Smooth muscle cell (in vitro differentiated cells): ENCODE data around the gene STK25. TPM values are rescaled to one million over a fixed set of nuclear protein-coding genes. Genes with fewer than 3 reads are reported as not detected.

Experiments used
- DNase-seq: peaks from one replicate; lab custom pipeline; 2025; ENCODE audit not compliant: unreplicated experiment; lab: John Stamatoyannopoulos, UW
- H2AFZ ChIP-seq: fragments of 200-600 bp; sonication (generic); 2 replicates; pipeline ENCODE4 v1.6.0; 2016; ENCODE audit warnings: antibody characterized with exemption, low read depth, mild to moderate bottlenecking
- H3F3A ChIP-seq: fragments of 200-600 bp; sonication (generic); 2 replicates; pipeline ENCODE4 v1.6.0; 2017; ENCODE audit warnings: antibody characterized with exemption, low read depth
- H3K27ac ChIP-seq: fragments of 200-600 bp; sonication (generic); 2 replicates; pipeline ENCODE4 v1.5.1; 2016; ENCODE audit warnings: low read depth, mild to moderate bottlenecking
- H3K27me3 ChIP-seq: fragments of 200-600 bp; sonication (generic); 2 replicates; pipeline ENCODE4 v1.6.1; 2016; ENCODE audit warnings: low read depth, mild to moderate bottlenecking
- H3K36me3 ChIP-seq: fragments of 200-600 bp; sonication (generic); 2 replicates; pipeline ENCODE4 v1.5.1; 2016; ENCODE audit warnings: low read depth
- H3K4me1 ChIP-seq: fragments of 200-600 bp; sonication (generic); 2 replicates; pipeline ENCODE4 v1.5.1; 2016; ENCODE audit warnings: low read depth
- H3K4me2 ChIP-seq: fragments of 200-600 bp; sonication (generic); 2 replicates; pipeline ENCODE4 v1.6.0; 2016; ENCODE audit warnings: mild to moderate bottlenecking
- H3K4me3 ChIP-seq: fragments of 200-600 bp; sonication (generic); 2 replicates; pipeline ENCODE4 v1.5.1; 2016; ENCODE audit warnings: mild to moderate bottlenecking
- H3K79me2 ChIP-seq: fragments of 200-600 bp; sonication (generic); 2 replicates; pipeline ENCODE4 v1.6.0; 2016; ENCODE audit warnings: low read depth, mild to moderate bottlenecking
- H3K9ac ChIP-seq: fragments of 200-600 bp; sonication (generic); 2 replicates; pipeline ENCODE4 v1.6.0; 2016; ENCODE audit warnings: low read depth
- H3K9me3 ChIP-seq: fragments of 200-600 bp; sonication (generic); replicated peaks from 2 replicates; pipeline ENCODE4 v1.5.1; 2016; ENCODE audit warnings: low read depth
- H4K20me1 ChIP-seq: fragments of 200-600 bp; sonication (generic); 2 replicates; pipeline ENCODE4 v1.6.0; 2016; ENCODE audit warnings: low read depth
- CTCF ChIP-seq: fragments of 200-600 bp; sonication (generic); IDR thresholded peaks from 2 replicates; pipeline ENCODE4 v1.5.1; 2017; ENCODE audit warnings: borderline replicate concordance, mild to moderate bottlenecking, antibody characterized with exemption; ENCODE audit not compliant: insufficient read depth, poor library complexity, severe bottlenecking
- WGBS: methylation state at CpG from one replicate; pipeline ENCODE4 v1.1.7; 2016; ENCODE audit warnings: low lambda C conversion rate; 5-methylcytosine and 5-hydroxymethylcytosine counted together
- polyA plus RNA-seq: library from polyadenylated mRNA; unstranded; fragments of >200 nt; fragmentation: Nextera tagmentation; extraction: Ambion mirVana; gene quantifications from 2 replicates; pipeline ENCODE4 v1.2.1, GENCODE V29; 2016
- total RNA-seq: library from RNA; depleted of rRNA; stranded (reverse); fragments of >200 nt; gene quantifications from 2 replicates; pipeline ENCODE4 v1.2.3, GENCODE V29; 2014

Gene STK25
- total and polyA plus RNA-seq, 2 experiments from 2014 or later, result 200 to 212 TPM

GRCh38 chr2:241548451-241548835 lies 40.1 kb upstream of the STK25 start:
- H4K20me1 ChIP-seq, result no peaks in the 10 kb centered on the region
- peaks cover 7% of the 10 kb centered on the region for H3K4me1 ChIP-seq
- H3K9ac ChIP-seq, result no peak overlapping the region
- no peak for TF ChIP-seq CTCF
- H3K27me3 ChIP-seq, result no peaks in the 10 kb centered on the region
- DNase-seq, result no peak
- no peaks in the 10 kb centered on the region for H3K36me3 ChIP-seq
- H3K4me2 ChIP-seq, result no peak overlapping the region
- peak overlapping the region; percentile 22 for H3K27ac ChIP-seq
- 98% methylated on average over 3 of the region's 3 CpGs for WGBS
- no peaks in the 10 kb centered on the region for H3K9me3 ChIP-seq
- no peak overlapping the region for H2AFZ ChIP-seq
- H3K4me3 ChIP-seq, result no peak overlapping the region
- peaks cover 7% of the 10 kb centered on the region for H3F3A ChIP-seq
- no peaks in the 10 kb centered on the region for H3K79me2 ChIP-seq

- Histone ChIP-seq H3K9me3 (no peaks in the 10 kb centered on the region), H3K4me2 (peak overlapping the region; percentile 25), H3K36me3 (no peaks in the 10 kb centered on the region)
These were observed 39.5 kb upstream of the STK25 start for GRCh38 chr2:241547781-241548450.

GRCh38 chr2:241546771-241547498 lies 38.6 kb upstream of the STK25 start:
- 31% methylated on average over 25 of the region's 25 CpGs for WGBS
- H3K9me3 ChIP-seq, result no peaks in the 10 kb centered on the region
- H3K27me3 ChIP-seq, result peaks cover 11% of the 10 kb centered on the region
- H3K27ac ChIP-seq, result peak overlapping the region; percentile 55
- TF ChIP-seq CTCF, result no peak
- peaks cover 12% of the 10 kb centered on the region for H3F3A ChIP-seq
- H3K4me3 ChIP-seq, result no peak overlapping the region
- H3K79me2 ChIP-seq, result no peaks in the 10 kb centered on the region
- H3K9ac ChIP-seq, result no peak overlapping the region
- H3K36me3 ChIP-seq, result no peaks in the 10 kb centered on the region
- H3K4me2 ChIP-seq, result peak overlapping the region; percentile 25
- no peaks in the 10 kb centered on the region for H4K20me1 ChIP-seq
- peaks cover 7% of the 10 kb centered on the region for H3K4me1 ChIP-seq
- no peak for DNase-seq
- H2AFZ ChIP-seq, result no peak overlapping the region

More at GRCh38 chr2:241547781-241548450, 39.5 kb upstream of the STK25 start:
- DNase-seq, result no peak
- Histone ChIP-seq H3F3A (peaks cover 12% of the 10 kb centered on the region), H3K9ac (no peak overlapping the region), H2AFZ (no peak overlapping the region), H3K79me2 (no peaks in the 10 kb centered on the region), H3K27ac (peak overlapping the region; percentile 55), H4K20me1 (no peaks in the 10 kb centered on the region), H3K27me3 (peaks cover 1% of the 10 kb centered on the region), H3K4me3 (no peak overlapping the region), H3K4me1 (peaks cover 7% of the 10 kb centered on the region)
- no peak for TF ChIP-seq CTCF
- WGBS, result 91% methylated on average over 16 of the region's 16 CpGs
